Renal pelvis (tissue), 4 donors: ENCODE data around the gene TOMM40. TPM values are rescaled to one million over a fixed set of nuclear protein-coding genes. Genes with fewer than 3 reads are reported as not detected.
"Not testable (repeated sequence)": the region's sequence is repeated elsewhere in the genome, so short reads cannot be mapped to it uniquely, and the experiment has no call there.

Experiments
- DNase-seq: peaks from one replicate; pipeline ENCODE4 v3.0.0-alpha.2; 2013
- polyA plus RNA-seq, 3 donors: library from polyadenylated mRNA; unstranded; fragments of 120-200 nt; gene quantifications; one replicate each; pipeline ENCODE4 v1.2.1, GENCODE V29; 2013; ENCODE audit not compliant: insufficient read length in 3 of 3

Gene TOMM40
- polyA plus RNA-seq, 3 donors, result 48.7 to 58.2 (median 57.6) TPM

GRCh38 chr19:44863990-44864389 lies 27.1 kb upstream of the TOMM40 start:
- DNase-seq, result no peak

DNA sequence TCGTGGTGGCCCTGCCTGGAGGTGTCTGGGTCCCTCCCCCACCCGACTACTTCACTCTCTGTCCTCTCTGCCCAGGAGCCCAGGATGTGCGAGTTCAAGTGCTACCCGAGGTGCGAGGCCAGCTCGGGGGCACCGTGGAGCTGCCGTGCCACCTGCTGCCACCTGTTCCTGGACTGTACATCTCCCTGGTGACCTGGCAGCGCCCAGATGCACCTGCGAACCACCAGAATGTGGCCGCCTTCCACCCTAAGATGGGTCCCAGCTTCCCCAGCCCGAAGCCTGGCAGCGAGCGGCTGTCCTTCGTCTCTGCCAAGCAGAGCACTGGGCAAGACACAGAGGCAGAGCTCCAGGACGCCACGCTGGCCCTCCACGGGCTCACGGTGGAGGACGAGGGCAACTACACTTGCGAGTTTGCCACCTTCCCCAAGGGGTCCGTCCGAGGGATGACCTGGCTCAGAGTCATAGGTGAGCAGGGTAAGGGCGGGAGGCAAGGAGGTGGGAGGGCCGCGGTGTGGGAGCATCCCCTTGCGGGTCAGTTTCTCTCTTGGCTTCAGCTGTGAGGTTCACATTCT lies 25.8 kb upstream of the TOMM40 start:
- DNase-seq, result no peak

DNA sequence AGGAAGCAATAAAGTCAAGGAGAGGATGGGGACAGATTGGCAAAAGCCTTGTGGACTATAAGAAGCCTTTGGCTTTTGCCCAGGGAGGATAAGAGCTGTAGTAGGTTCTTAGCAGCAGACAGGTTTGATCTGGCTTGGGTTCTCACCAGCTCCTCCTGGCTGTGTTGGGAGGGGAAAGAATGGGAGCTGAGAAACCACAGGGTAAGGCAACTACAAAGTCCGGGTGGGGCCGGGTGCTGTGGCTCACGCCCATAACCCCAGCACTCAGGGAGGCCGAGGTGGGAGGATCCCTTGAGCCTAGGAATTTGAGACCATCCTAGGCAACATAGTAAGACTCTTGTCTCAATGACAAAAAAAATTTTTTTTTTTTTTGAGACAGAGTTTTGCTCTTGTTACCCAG lies 24.4 kb upstream of the TOMM40 start:
- no peak for DNase-seq

DNA sequence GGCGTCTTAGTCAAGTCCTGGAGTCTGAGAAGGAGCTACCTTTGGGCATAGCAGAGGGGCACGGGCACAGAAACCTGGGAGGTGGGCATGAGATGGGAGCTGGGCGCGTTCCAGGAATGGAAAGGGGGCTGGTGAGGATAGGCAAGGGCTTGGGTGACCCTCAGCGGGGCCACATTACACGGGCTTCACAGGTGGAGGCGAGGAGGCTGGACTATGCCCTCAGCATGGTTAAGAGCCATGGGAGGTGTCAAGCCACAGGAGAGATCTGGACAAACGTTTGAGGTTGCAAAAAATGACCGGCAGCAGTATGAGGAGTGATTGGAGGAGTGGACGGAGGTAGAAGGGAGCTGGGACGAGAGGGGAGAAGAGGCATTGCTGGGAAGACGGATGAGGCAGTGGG lies 23.5 kb upstream of the TOMM40 start:
- DNase-seq, result no peak

- DNase-seq, result no peak
These were observed 21.2 kb upstream of the TOMM40 start for GRCh38 chr19:44869733-44870470.

DNA sequence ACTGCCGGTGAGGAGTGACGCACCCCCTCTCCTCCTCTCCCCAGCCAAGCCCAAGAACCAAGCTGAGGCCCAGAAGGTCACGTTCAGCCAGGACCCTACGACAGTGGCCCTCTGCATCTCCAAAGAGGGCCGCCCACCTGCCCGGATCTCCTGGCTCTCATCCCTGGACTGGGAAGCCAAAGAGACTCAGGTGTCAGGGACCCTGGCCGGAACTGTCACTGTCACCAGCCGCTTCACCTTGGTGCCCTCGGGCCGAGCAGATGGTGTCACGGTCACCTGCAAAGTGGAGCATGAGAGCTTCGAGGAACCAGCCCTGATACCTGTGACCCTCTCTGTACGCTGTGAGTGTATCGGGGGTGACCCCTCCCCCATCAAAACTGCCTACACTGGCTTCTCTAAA lies 19.2 kb upstream of the TOMM40 start:
- no peak for DNase-seq

GRCh38 chr19:44872661-44873060 lies 18.4 kb upstream of the TOMM40 start:
- DNase-seq, result no peak

DNA sequence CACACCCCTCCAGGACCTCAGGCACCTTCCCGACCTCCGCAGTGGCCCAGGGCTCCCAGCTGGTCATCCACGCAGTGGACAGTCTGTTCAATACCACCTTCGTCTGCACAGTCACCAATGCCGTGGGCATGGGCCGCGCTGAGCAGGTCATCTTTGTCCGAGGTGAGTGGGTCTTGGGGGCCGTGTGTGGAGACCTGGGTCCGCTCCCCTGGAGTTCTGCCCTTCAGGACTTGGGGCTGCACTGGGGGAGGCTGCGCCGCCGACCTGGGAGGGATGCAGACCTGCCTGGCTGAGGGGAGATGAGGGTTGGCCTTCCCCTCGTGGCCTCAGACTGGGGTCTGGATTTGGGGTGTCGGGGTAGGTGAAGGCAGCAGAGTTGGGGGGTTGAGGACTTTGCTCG lies 16.7 kb upstream of the TOMM40 start:
- DNase-seq, result no peak

DNA sequence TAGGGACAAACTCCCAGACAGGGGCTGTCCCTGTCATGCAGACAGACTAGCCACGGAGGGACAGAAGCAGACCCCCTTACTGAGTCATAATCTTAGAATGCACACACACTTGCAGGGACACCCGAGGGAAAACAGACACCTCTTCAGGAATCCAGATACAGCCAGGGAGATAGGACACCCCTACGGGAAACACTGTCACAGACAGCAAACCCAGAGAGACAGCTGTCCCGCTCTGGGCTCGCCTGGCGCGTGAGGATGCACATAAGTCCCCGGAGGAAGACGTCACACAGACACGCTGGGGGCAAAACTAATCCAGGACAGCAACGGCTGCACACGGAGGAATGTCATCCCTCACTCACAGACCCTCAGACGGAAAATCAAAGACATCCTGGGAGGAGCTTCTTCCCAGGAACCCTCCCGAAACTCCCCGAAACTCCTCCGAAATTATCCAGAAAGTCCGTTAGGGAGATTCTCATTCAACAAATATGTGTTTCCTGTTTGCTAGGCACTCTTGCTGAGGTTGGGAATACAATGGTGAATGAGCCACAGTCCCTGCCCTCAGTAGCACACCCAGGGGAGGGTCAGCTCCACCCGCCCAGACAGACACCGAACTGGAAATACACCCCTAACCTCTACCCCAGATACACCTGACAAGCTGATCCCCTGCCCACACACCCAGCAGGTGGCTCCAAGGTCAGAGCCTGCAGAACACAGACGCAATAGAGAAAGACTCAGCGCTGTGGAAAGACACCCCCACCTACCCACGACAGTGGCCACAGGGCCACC lies 15.2 kb upstream of the TOMM40 start:
- DNase-seq, result no peak

GRCh38 chr19:44876930-44877535 lies 14.0 kb upstream of the TOMM40 start:
- DNase-seq, result no peak

- no peak for DNase-seq
These were observed 12.8 kb upstream of the TOMM40 start for GRCh38 chr19:44878120-44878865.

GRCh38 chr19:44879309-44880065 lies 11.6 kb upstream of the TOMM40 start:
- no peak for DNase-seq

DNA sequence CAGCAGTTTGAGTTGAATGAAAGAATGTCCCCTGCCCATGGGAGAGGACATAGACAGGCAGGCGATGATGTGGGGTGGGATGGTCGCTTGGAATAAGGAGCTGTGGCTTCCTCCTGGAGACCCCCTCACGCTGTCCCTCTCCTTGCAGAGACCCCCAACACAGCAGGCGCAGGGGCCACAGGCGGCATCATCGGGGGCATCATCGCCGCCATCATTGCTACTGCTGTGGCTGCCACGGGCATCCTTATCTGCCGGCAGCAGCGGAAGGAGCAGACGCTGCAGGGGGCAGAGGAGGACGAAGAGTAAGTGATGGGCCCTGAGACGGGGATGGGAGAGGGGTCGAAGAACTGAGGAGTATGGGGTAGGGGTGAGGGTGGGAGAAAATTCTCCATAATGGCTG lies 9.0 kb upstream of the TOMM40 start:
- no peak for DNase-seq

DNA sequence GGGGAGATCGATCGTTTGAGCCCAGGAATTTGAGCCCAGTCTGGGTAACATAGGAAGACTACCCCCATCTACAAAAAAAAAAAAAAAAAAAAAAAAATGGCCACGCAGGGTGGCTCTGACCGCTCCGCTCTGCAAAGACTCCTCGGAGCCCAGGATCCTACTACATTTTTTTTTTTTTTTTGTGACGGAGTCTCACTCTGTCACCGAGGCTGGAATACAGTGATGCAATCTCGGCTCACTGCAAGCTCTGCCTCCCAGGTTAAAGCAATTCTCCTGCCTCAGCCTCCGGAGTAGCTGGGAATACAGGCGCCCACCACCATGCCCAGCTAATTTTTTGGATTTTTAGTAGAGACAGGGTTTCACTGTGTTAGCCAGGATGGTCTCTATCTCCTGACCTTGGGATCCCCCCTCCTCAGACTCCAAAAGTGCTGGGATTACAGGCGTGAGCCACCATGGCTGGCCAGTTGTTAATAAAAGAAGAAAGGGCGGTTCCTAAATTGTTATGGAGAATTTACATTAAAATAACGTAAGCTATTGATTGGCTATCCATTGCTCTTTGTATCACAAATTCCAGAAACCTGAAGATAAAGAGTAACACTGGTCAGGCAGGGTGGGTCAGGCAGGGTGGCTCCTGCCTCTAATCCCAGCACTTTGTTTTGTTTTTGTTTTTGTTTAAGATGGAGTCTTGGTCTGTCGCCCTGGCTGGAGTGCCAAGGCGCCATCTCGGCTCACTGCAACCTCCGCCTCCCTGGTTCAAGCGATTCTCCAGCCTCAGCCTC lies 8.2 kb upstream of the TOMM40 start:
- not testable (repeated sequence) for DNase-seq

DNA sequence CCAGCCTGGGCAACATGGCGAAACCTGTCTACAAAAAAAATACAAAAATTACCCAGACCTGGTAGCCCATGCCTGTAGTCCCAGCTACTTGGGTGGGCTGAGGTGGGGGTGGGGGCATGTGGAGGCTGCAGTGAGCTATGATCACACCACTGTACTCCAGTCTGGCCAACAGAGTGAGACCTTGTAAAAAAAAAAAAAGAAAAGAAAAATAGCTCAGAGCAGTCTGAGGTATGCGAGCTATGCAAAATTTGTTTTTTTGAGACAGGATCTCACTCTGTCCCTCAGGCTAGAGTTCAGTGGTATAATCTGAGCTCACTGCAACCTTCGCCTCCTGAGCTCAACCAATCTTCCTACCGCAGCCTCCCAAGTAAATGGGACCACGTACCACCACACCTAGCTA lies 7.1 kb upstream of the TOMM40 start:
- no peak for DNase-seq

DNA sequence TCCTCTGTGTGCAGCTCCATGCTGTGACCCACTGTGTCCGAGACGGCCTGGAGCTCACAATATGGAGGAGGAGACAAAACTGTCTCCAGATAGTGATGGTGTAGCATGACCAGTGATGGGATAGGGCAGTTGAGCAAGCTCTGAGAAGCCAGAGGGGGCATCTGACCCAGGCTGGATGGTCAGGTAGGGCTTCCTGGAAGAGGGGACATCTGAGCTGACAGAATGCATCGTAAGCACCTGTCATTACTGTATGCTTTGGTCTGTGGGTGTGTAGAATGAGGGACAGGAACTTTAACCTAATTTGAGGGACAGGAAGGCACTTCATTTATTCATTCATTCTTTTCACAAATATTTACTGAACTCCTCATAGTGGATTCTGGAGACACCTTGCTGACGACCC lies 6.5 kb upstream of the TOMM40 start:
- DNase-seq, result no peak

GRCh38 chr19:44886141-44886540 lies 4.9 kb upstream of the TOMM40 start:
- DNase-seq, result no peak

DNA sequence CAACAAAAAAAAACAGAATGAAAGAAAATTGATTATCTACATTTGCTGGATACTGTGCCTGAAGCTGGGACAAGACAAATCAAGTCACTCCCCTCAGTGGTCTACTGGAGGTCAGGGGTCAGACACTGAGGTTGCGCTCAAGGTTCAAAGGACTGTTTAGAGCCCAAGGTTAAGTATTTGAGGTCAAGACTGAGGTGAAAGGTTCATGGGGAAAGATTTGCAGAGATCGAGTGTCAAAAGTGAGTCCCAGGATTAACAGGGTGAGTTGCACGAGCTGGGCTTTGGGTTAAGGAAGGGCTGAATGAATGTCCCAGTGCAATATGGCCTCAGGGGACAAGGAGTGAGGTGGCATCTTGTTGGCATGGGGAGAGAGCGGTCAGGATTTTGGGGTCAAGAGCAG lies 3.4 kb upstream of the TOMM40 start:
- no peak for DNase-seq

GRCh38 chr19:44888335-44888734 lies 2.7 kb upstream of the TOMM40 start:
- DNase-seq, result not testable (repeated sequence)

- no peak for DNase-seq
These were observed 1.2 kb upstream of the TOMM40 start for GRCh38 chr19:44889830-44890365.
